Activated CD4-positive, alpha-beta memory T cell treated with anti-CD3 and anti-CD28 coated beads, Interleukin-2, amount 10 ng/mL, durations not matched to agents 7 days and 5 days (primary cell): ENCODE results near the gene IZUMO1. TPM values are rescaled to one million over a fixed set of nuclear protein-coding genes. Genes with fewer than 3 reads are reported as not detected.
A peak's percentile ranks its signal among the peaks of the same experiment; 100 is the strongest.

Source experiments
- CTCF ChIA-PET: fragments of 350-600 bp; sonication (Branson Sonifier 250); formaldehyde crosslinking; loops from one replicate; lab custom pipeline; 2021; ENCODE audit warnings: antibody characterized with exemption, inconsistent platforms; lab: Charles Lee
- POLR2A ChIA-PET: fragments of 350-600 bp; sonication (Branson Sonifier 250); formaldehyde crosslinking; loops from one replicate; lab custom pipeline; 2021; ENCODE audit warnings: antibody characterized with exemption; lab: Charles Lee
- DNase-seq: peaks from one replicate; pipeline ENCODE4 v3.0.0-alpha.2; 2020
- H3K27ac Mint-ChIP-seq: one replicate; pipeline ENCODE4 v1.8.0; 2021; ENCODE audit warnings: mild to moderate bottlenecking, mixed read lengths
- H3K27me3 Mint-ChIP-seq: one replicate; pipeline ENCODE4 v1.8.0; 2021; ENCODE audit warnings: mixed read lengths
- H3K36me3 Mint-ChIP-seq: one replicate; pipeline ENCODE4 v1.8.0; 2021; ENCODE audit warnings: low read depth, mixed read lengths
- H3K4me1 Mint-ChIP-seq: one replicate; pipeline ENCODE4 v1.8.0; 2021; ENCODE audit warnings: mixed read lengths
- H3K4me3 Mint-ChIP-seq: one replicate; pipeline ENCODE4 v1.8.0; 2021; ENCODE audit warnings: mild to moderate bottlenecking, mixed read lengths
- H3K9me3 Mint-ChIP-seq: one replicate; pipeline ENCODE4 v1.8.0; 2021; ENCODE audit warnings: mixed read lengths
- total RNA-seq, 2 experiments: library from RNA; stranded (reverse); gene quantifications; one replicate each; pipeline ENCODE4 v1.2.3, GENCODE V29; 2021

IZUMO1 gene
- total RNA-seq, 2 experiments from 2014 or later: not detected

- Mint-ChIP-seq H3K9me3 (no peaks in the 10 kb centered on the region), H3K4me1 (peaks cover 24% of the 10 kb centered on the region), H3K4me3 (no peak within 1 kb of the TSS), H3K36me3 (no peaks in the 10 kb centered on the region), H3K27me3 (peaks cover 6% of the 10 kb centered on the region), H3K27ac (no peak within 1 kb of the TSS)
- CTCF ChIA-PET: no interaction called here
- DNase-seq: no peak
- POLR2A ChIA-PET: no interaction called here
Observed at GRCh38 chr19:48740164-48740972, 6.3 kb downstream of the IZUMO1 start, which contains the start of gene RASIP1. Gene RASIP1 (minus strand): TSS chr19:48740610. CDS start chr19:48740282, 328 bp downstream.

DNA sequence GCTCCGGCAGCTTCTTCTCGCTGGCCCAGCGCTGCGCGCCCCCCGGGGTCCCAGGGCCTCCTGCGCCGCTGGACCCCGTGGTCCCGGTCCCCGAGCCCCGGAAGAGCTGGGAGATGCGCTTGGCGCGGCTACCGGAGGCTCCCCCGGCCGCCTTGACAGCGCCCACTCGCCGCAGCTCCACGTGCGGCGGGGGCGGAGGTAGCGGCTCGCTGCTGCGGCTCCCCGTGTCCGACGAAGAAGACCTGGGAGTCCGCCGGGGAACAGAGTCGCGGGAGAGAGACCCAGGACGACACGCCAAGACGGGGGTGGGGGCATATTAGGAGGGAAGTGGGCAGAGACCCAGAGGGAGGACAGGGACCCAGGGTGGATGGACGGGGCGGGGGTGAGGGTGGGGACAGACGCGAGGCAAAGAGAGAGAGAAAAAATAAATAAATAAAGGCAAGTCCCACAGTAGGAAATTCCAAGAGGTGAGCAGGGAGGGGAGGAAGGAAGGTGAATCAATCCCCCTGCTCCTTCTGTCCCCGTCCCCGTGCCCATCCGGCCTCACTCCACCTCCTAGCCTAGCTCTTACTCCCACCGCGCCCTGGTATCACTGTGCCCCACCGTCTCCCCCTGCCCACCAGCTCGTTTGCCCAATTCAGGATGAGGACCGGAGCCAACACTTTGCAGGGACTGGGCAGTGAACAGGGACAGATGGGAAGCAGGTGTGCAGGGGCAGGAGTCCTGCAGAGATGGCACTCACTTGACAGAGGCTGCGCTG is 7.1 kb downstream of the IZUMO1 start:
- POLR2A ChIA-PET: interaction anchor here (0.8 to 2.6 kb wide), 8 partner anchors 8 to 116 kb away, joined by 3 to 11 read pairs (median 4); partner anchors contain the start of gene CA11
- Mint-ChIP-seq H3K4me3 (no peak overlapping the region), H3K36me3 (no peaks in the 10 kb centered on the region), H3K27me3 (peaks cover 6% of the 10 kb centered on the region), H3K27ac (no peak overlapping the region), H3K4me1 (peaks cover 22% of the 10 kb centered on the region), H3K9me3 (no peaks in the 10 kb centered on the region)
- CTCF ChIA-PET: interaction anchor here (0.6 to 2.2 kb wide), 10 partner anchors 11 to 388 kb away, joined by 3 to 14 read pairs (median 6); partner anchors contain the start of gene CA11
- no peak for DNase-seq

DNA sequence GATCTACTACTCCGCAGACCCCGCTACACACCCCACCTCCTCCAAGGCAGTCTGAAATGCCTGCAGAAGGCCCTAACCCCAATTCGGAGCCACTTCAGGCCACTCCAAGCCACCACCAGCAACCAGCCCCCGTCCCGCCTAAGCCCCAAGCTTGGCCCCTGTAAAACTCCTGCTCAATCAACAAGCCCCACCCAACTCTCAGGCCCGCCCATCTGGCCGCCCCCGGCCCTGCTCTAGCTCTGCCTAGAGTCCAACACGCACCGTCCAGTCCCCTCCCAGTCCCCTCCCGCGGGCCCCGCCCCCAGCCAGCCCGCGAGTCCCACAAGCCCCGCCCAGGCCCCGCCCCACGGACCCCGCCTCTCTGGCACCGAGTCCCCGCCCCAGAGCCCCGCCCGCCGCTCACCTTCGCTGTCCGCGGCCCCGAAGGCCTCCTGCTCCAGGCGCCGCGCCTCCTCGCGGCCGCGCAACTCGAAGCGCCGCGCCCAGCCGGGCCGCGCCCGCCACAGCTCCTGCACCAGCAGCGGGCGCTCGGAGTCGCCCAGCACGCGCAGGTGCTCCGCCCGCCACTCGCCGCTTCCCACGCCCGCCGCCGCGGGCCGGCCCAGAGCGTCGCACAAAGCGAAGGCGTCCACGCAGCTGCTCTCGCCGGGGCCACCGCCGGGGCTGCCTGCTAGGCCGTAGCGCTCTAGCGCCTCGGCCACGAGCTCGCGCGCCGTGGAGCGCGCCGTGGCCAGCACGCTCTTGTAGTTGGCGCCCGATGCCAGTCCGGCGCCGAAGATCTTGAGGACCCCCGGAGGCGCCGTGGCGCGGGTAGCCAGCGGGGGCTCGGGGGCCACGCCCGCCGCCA is 7.9 kb downstream of the IZUMO1 start:
- no peaks in the 10 kb centered on the region for H3K9me3 Mint-ChIP-seq
- H3K4me1 Mint-ChIP-seq: peaks cover 22% of the 10 kb centered on the region
- POLR2A ChIA-PET: interaction anchor here (0.8 to 2.6 kb wide), 8 partner anchors 9 to 115 kb away, joined by 3 to 11 read pairs (median 4); partner anchors contain the start of gene CA11
- DNase-seq: peak; percentile 94
- no peaks in the 10 kb centered on the region for H3K36me3 Mint-ChIP-seq
- CTCF ChIA-PET: interaction anchor here (0.8 to 2.2 kb wide), 11 partner anchors 8 to 103 kb away, joined by 3 to 14 read pairs (median 5); partner anchors contain the start of genes CA11 and IZUMO1
- no peak overlapping the region for H3K27ac Mint-ChIP-seq
- H3K27me3 Mint-ChIP-seq: peaks cover 6% of the 10 kb centered on the region
- peak overlapping the region; percentile 30 for H3K4me3 Mint-ChIP-seq

DNA sequence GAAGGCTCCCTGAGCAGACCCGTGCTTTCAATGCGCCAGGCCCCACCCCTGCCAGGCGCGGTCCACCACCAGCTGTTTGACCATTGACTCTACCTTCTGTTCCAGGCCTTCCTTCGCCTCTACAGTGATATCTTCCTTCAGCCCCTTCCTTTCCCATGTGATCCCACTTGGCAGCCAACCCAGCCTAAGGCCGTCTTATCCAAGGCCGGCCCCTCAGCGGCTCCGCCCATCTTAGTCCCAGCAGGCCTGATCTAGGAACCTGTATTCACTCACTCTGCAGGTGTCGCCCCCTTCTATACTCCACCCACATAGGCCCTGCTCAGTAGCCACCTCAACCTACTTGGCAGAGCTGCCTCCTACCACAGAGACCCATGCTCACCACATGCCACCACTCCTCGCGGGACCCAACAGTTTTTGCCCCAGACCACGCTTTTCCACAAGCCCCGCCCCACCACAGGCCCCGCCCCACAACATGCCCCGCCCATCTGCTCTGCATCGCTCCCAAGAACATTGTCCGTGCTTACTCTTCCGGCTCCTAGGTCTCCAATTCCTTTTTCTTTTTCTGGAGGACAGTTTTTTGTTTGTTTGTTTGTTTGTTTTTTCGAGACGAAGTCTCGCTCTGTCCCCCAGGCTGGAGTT is 9.2 kb downstream of the IZUMO1 start:
- H3K9me3 Mint-ChIP-seq: no peaks in the 10 kb centered on the region
- H3K4me1 Mint-ChIP-seq: peaks cover 22% of the 10 kb centered on the region
- CTCF ChIA-PET: interaction anchor here (1.2 to 2.2 kb wide), 2 partner anchors 24 to 50 kb away, joined by 4 to 13 read pairs; no protein-coding TSS in a partner anchor
- POLR2A ChIA-PET: interaction anchor here (0.9 to 2.6 kb wide), 2 partner anchors 12 to 256 kb away, joined by 3 to 11 read pairs; partner anchors contain the start of gene RUVBL2
- DNase-seq: no peak
- no peak overlapping the region for H3K27ac Mint-ChIP-seq
- H3K4me3 Mint-ChIP-seq: no peak overlapping the region
- H3K36me3 Mint-ChIP-seq: no peaks in the 10 kb centered on the region
- peaks cover 6% of the 10 kb centered on the region for H3K27me3 Mint-ChIP-seq

DNA sequence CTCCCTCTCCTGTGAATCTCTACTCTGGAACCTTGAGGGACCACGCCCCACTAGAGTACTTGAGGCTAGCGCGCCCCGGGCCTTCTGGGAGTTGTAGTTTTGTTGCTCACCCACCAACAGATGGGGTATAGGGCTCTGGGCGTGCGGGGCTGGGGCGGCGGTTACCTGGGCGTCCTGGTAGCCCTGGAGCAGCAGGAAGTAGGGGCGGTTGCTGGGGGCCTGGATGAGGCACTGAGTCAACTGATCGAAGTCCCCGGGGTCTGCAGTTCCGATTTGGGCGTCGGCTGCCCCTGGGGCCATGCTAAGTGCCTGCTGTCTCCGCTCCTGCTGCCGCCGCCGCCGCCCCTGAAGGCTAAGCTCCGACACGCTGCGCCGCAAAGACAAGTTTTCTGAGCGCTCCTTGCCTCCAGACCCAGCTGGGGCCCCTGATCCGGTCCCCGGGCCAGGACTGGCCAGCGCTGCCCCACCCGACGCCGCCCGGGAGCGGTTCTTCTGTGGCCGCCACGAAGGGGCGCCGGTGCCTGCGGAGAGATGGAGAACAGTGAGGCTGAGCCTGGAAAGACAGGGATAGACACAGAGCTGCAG is 11.6 kb downstream of the IZUMO1 start:
- H3K9me3 Mint-ChIP-seq: peaks cover 4% of the 10 kb centered on the region
- H3K4me1 Mint-ChIP-seq: peaks cover 10% of the 10 kb centered on the region
- H3K27ac Mint-ChIP-seq: no peak overlapping the region
- no peaks in the 10 kb centered on the region for H3K36me3 Mint-ChIP-seq
- POLR2A ChIA-PET: no interaction called here
- H3K4me3 Mint-ChIP-seq: no peak overlapping the region
- CTCF ChIA-PET: no interaction called here
- H3K27me3 Mint-ChIP-seq: peaks cover 3% of the 10 kb centered on the region
- no peak for DNase-seq

GRCh38 chr19:48734625-48735024 is 12.1 kb downstream of the IZUMO1 start:
- ChIA-PET CTCF (no interaction called here), POLR2A (no interaction called here)
- H3K4me3 Mint-ChIP-seq: no peak overlapping the region
- no peak for DNase-seq
- H3K36me3 Mint-ChIP-seq: no peaks in the 10 kb centered on the region
- no peak overlapping the region for H3K27ac Mint-ChIP-seq
- H3K4me1 Mint-ChIP-seq: peaks cover 7% of the 10 kb centered on the region
- H3K27me3 Mint-ChIP-seq: no peaks in the 10 kb centered on the region
- H3K9me3 Mint-ChIP-seq: peaks cover 4% of the 10 kb centered on the region

GRCh38 chr19:48731452-48731851 is 15.3 kb downstream of the IZUMO1 start:
- Mint-ChIP-seq H3K9me3 (peaks cover 12% of the 10 kb centered on the region), H3K27ac (no peak overlapping the region), H3K27me3 (no peaks in the 10 kb centered on the region), H3K4me1 (peaks cover 10% of the 10 kb centered on the region), H3K4me3 (no peak overlapping the region), H3K36me3 (peaks cover 12% of the 10 kb centered on the region)
- ChIA-PET POLR2A (no interaction called here), CTCF (no interaction called here)
- no peak for DNase-seq

DNA sequence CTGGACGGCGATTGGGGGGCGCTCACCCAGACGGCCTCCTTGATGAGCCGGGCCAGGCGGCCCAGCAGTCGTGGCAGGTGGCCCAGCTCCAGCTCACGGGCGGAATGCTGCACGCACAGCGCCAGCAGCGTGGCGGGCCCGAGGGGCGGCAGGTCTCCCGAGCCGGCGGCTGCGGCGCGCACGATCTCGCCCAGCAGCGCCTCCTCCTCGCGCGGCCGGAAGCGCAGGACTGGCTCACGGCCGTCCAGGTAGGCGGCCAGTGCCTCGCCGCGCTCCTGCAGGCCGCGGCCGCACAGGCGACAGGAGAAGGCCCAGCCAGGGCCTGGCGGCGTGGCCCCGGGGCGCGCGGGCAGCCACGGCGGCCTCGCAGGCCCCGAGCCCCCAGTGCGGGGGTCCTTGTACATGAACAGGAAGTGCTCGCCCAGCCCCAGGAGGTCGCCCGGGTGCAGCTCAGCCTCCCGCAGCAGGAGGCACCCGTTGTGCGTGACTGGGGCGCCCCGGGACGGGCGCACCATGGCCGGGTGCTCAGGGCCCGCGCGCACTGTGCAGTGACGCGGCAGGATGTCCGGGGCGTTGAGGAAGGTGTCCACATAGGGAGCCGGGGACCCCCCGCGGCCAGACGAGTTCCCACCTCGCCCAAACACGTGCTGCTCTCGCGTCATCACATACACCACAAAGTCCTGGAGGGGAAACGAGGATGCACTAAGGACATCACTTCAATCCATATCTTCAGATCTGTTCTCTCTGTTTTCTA is 17.6 kb downstream of the IZUMO1 start:
- Mint-ChIP-seq H3K4me1 (peaks cover 27% of the 10 kb centered on the region), H3K27me3 (no peaks in the 10 kb centered on the region), H3K4me3 (no peak overlapping the region), H3K9me3 (peaks cover 25% of the 10 kb centered on the region), H3K36me3 (peaks cover 27% of the 10 kb centered on the region), H3K27ac (no peak overlapping the region)
- DNase-seq: no peak
- CTCF ChIA-PET: interaction anchor here (1.6 kb wide), 1 partner anchor 10 kb away, joined by 7 read pairs; no protein-coding TSS in a partner anchor
- POLR2A ChIA-PET: interaction anchor here (1.6 kb wide), 1 partner anchor 10 kb away, joined by 4 read pairs; no protein-coding TSS in a partner anchor

GRCh38 chr19:48726556-48726955 is 20.2 kb downstream of the IZUMO1 start:
- ChIA-PET CTCF (interaction anchor here (1.3 to 3.5 kb wide), 2 partner anchors 12 to 69 kb away, joined by 5 to 14 read pairs; no protein-coding TSS in a partner anchor), POLR2A (interaction anchor here (0.9 to 3.4 kb wide), 4 partner anchors 10 to 33 kb away, joined by 3 to 11 read pairs (median 3); no protein-coding TSS in a partner anchor)
- Mint-ChIP-seq H3K27ac (peak overlapping the region; percentile 81), H3K4me1 (peaks cover 32% of the 10 kb centered on the region), H3K9me3 (peaks cover 25% of the 10 kb centered on the region), H3K4me3 (no peak overlapping the region), H3K36me3 (peaks cover 27% of the 10 kb centered on the region), H3K27me3 (no peaks in the 10 kb centered on the region)
- DNase-seq: peak; percentile 47

GRCh38 chr19:48724796-48725753 is 21.6 kb downstream of the IZUMO1 start:
- Mint-ChIP-seq H3K9me3 (peaks cover 21% of the 10 kb centered on the region), H3K27ac (peak overlapping the region; percentile 82), H3K36me3 (peaks cover 27% of the 10 kb centered on the region), H3K4me1 (peaks cover 43% of the 10 kb centered on the region), H3K4me3 (no peak overlapping the region), H3K27me3 (no peaks in the 10 kb centered on the region)
- ChIA-PET CTCF (interaction anchor here (2.2 to 3.5 kb wide), 2 partner anchors 14 to 268 kb away, joined by 6 to 14 read pairs; partner anchors contain the start of genes GYS1 and RUVBL2), POLR2A (interaction anchor here (0.9 to 3.4 kb wide), 6 partner anchors 9 to 176 kb away, joined by 3 to 11 read pairs (median 4); no protein-coding TSS in a partner anchor)
- DNase-seq: no peak
